IPS-18a (cell line): Measurements from ENCODE around the gene ATL3.

ENCODE experiments used
- H3K27ac ChIP-seq: one replicate; pipeline ENCODE4 v1.5.1; 2013; ENCODE audit warnings: low read length
- H3K27me3 ChIP-seq: one replicate; pipeline ENCODE4 v1.6.1; 2013; ENCODE audit warnings: mild to moderate bottlenecking, low read length; ENCODE audit not compliant: control insufficient read depth, insufficient read depth
- H3K36me3 ChIP-seq: one replicate; pipeline ENCODE4 v1.6.1; 2013; ENCODE audit warnings: low read depth, low read length; ENCODE audit not compliant: control insufficient read depth
- H3K4me1 ChIP-seq: one replicate; pipeline ENCODE4 v1.6.1; 2013; ENCODE audit warnings: low read depth, low read length; ENCODE audit not compliant: control insufficient read depth
- H3K4me3 ChIP-seq: one replicate; pipeline ENCODE4 v1.5.1; 2013; ENCODE audit warnings: low read length
- H3K9ac ChIP-seq: one replicate; pipeline ENCODE4 v1.6.1; 2013; ENCODE audit warnings: mild to moderate bottlenecking, low read length, moderate library complexity
- H3K9me3 ChIP-seq: one replicate; pipeline ENCODE4 v1.6.1; 2013; ENCODE audit warnings: low read depth, low read length; ENCODE audit not compliant: control insufficient read depth

ATL3 gene

GRCh38 chr11:63673579-63673978 lies 2.4 kb upstream of the ATL3 start:
- Histone ChIP-seq H3K4me3 (no peak overlapping the region), H3K27ac (no peak overlapping the region), H3K4me1 (peaks cover 7% of the 10 kb centered on the region), H3K9ac (no peak overlapping the region), H3K9me3 (no peaks in the 10 kb centered on the region), H3K36me3 (no peaks in the 10 kb centered on the region), H3K27me3 (peaks cover 14% of the 10 kb centered on the region)

- Histone ChIP-seq H3K9me3 (no peaks in the 10 kb centered on the region), H3K36me3 (no peaks in the 10 kb centered on the region), H3K4me1 (peaks cover 7% of the 10 kb centered on the region), H3K4me3 (no peak overlapping the region), H3K27me3 (peaks cover 14% of the 10 kb centered on the region), H3K27ac (no peak overlapping the region), H3K9ac (no peak overlapping the region)
Observed at GRCh38 chr11:63672936-63673539, 1.9 kb upstream of the ATL3 start.

- H3K27me3 ChIP-seq: peaks cover 14% of the 10 kb centered on the region
- no peak overlapping the region for H3K9ac ChIP-seq
- H3K4me3 ChIP-seq: no peak overlapping the region
- peaks cover 7% of the 10 kb centered on the region for H3K4me1 ChIP-seq
- no peak overlapping the region for H3K27ac ChIP-seq
- no peaks in the 10 kb centered on the region for H3K9me3 ChIP-seq
- H3K36me3 ChIP-seq: no peaks in the 10 kb centered on the region
Observed at GRCh38 chr11:63672156-63672463, 934 bp upstream of the ATL3 start.

GRCh38 chr11:63670433-63671321 lies 499 bp downstream of the ATL3 start:
- Histone ChIP-seq H3K9ac (peak overlapping the region; percentile 58), H3K4me3 (peak overlapping the region; percentile 65), H3K36me3 (no peaks in the 10 kb centered on the region), H3K27ac (no peak overlapping the region), H3K27me3 (peaks cover 14% of the 10 kb centered on the region), H3K4me1 (peaks cover 7% of the 10 kb centered on the region), H3K9me3 (no peaks in the 10 kb centered on the region)

- Histone ChIP-seq H3K27me3 (peaks cover 14% of the 10 kb centered on the region), H3K36me3 (no peaks in the 10 kb centered on the region), H3K4me3 (peak overlapping the region; percentile 65), H3K9ac (peak overlapping the region; percentile 58), H3K4me1 (peaks cover 7% of the 10 kb centered on the region), H3K9me3 (no peaks in the 10 kb centered on the region), H3K27ac (no peak overlapping the region)
Observed at GRCh38 chr11:63670096-63670432, 1.1 kb downstream of the ATL3 start.

- Histone ChIP-seq H3K27ac (no peak overlapping the region), H3K9ac (no peak overlapping the region), H3K27me3 (peaks cover 13% of the 10 kb centered on the region), H3K9me3 (no peaks in the 10 kb centered on the region), H3K36me3 (no peaks in the 10 kb centered on the region), H3K4me1 (peaks cover 7% of the 10 kb centered on the region), H3K4me3 (no peak overlapping the region)
Observed at GRCh38 chr11:63667995-63668795, 3.0 kb downstream of the ATL3 start.

- no peak overlapping the region for H3K4me3 ChIP-seq
- H3K36me3 ChIP-seq: no peaks in the 10 kb centered on the region
- H3K27ac ChIP-seq: no peak overlapping the region
- H3K9ac ChIP-seq: no peak overlapping the region
- H3K9me3 ChIP-seq: no peaks in the 10 kb centered on the region
- peaks cover 7% of the 10 kb centered on the region for H3K4me1 ChIP-seq
- H3K27me3 ChIP-seq: peaks cover 9% of the 10 kb centered on the region
Observed at GRCh38 chr11:63666874-63667273, 4.3 kb downstream of the ATL3 start.

GRCh38 chr11:63663809-63664208 lies 7.4 kb downstream of the ATL3 start:
- Histone ChIP-seq H3K4me1 (no peaks in the 10 kb centered on the region), H3K4me3 (no peak overlapping the region), H3K9ac (no peak overlapping the region)

GRCh38 chr11:63660972-63661371 lies 10.2 kb downstream of the ATL3 start:
- Histone ChIP-seq H3K9me3 (no peaks in the 10 kb centered on the region), H3K36me3 (no peaks in the 10 kb centered on the region), H3K4me1 (no peaks in the 10 kb centered on the region), H3K27ac (no peak overlapping the region), H3K9ac (no peak overlapping the region), H3K27me3 (no peaks in the 10 kb centered on the region), H3K4me3 (no peak overlapping the region)

More at GRCh38 chr11:63663809-63664208, 7.4 kb downstream of the ATL3 start:
- H3K9me3 ChIP-seq: no peaks in the 10 kb centered on the region
- no peaks in the 10 kb centered on the region for H3K27me3 ChIP-seq
- H3K36me3 ChIP-seq: no peaks in the 10 kb centered on the region
- H3K27ac ChIP-seq: no peak overlapping the region

GRCh38 chr11:63652671-63653070 lies 18.5 kb downstream of the ATL3 start:
- H3K4me3 ChIP-seq: no peak overlapping the region
- no peaks in the 10 kb centered on the region for H3K27me3 ChIP-seq
- no peak overlapping the region for H3K27ac ChIP-seq
- H3K36me3 ChIP-seq: peaks cover 17% of the 10 kb centered on the region
- no peaks in the 10 kb centered on the region for H3K4me1 ChIP-seq
- H3K9ac ChIP-seq: no peak overlapping the region
- no peaks in the 10 kb centered on the region for H3K9me3 ChIP-seq

- H3K36me3 ChIP-seq: peaks cover 41% of the 10 kb centered on the region
- H3K27ac ChIP-seq: no peak overlapping the region
- H3K4me1 ChIP-seq: no peaks in the 10 kb centered on the region
- H3K9me3 ChIP-seq: no peaks in the 10 kb centered on the region
- no peaks in the 10 kb centered on the region for H3K27me3 ChIP-seq
- H3K9ac ChIP-seq: no peak overlapping the region
- H3K4me3 ChIP-seq: no peak overlapping the region
Observed at GRCh38 chr11:63643205-63643604, 28.0 kb downstream of the ATL3 start.
